ENCODE data around the gene MTMR10.

Gene MTMR10

GRCh38 chr15:31013863-31014607 is 22.6 kb upstream of the MTMR10 start:
- TF ChIP-seq ZFX (IDR thresholded peaks at IDR 0.05) (no peak), CTCF (conservative IDR thresholded peaks at IDR 0.05) (no peak)
- H3K27ac ChIP-seq = no peak overlapping the region

- TF ChIP-seq CTCF (conservative IDR thresholded peaks at IDR 0.05) (no peak), ZFX (IDR thresholded peaks at IDR 0.05) (no peak)
Observed at GRCh38 chr15:31012455-31012854, 21.0 kb upstream of the MTMR10 start.

DNA sequence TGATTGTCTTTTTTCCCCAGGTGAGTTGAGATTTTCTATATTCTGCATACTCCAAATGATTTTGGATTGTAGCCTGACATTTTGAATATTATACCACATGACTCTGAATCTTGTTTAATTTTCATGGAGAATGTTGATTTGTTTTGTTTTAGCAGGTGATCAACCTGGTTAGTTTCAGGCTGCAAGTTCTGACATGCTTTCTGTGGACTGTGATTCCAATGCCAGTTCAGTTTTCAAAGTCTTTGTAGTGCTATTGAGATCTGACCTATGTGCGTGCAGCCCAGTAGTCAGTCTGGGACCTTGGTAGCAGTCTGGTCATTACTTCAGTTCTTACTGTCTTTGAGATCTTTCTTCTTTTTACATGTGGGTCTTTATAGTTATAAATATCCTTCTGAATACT is 18.6 kb upstream of the MTMR10 start:
- H3K27ac ChIP-seq = no peak overlapping the region
- TF ChIP-seq CTCF (conservative IDR thresholded peaks at IDR 0.05) (no peak), ZFX (IDR thresholded peaks at IDR 0.05) (no peak)

More at GRCh38 chr15:31012455-31012854, 21.0 kb upstream of the MTMR10 start:
- no peak overlapping the region for H3K27ac ChIP-seq

DNA sequence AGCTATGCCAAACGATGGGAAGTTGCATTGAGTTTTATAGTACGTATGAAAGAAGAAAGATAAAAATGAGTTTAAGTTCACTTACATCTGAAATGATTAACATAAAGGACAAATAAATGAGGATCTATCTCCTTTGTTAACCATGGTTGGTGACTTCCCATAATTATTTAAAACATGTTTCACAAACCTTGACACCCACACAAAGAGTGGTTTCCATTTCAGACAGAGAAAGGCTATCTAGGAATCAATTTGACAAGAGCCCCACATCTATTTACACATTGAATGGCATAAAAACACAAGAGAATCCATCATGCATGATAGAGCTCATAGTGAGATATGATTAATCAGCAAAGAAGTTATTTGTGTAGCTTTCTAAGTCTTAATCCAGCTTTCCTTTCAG is 14.2 kb upstream of the MTMR10 start:
- H3K27ac ChIP-seq = no peak overlapping the region
- no peak for TF ChIP-seq CTCF (conservative IDR thresholded peaks at IDR 0.05)
- no peak for TF ChIP-seq ZFX (IDR thresholded peaks at IDR 0.05)

DNA sequence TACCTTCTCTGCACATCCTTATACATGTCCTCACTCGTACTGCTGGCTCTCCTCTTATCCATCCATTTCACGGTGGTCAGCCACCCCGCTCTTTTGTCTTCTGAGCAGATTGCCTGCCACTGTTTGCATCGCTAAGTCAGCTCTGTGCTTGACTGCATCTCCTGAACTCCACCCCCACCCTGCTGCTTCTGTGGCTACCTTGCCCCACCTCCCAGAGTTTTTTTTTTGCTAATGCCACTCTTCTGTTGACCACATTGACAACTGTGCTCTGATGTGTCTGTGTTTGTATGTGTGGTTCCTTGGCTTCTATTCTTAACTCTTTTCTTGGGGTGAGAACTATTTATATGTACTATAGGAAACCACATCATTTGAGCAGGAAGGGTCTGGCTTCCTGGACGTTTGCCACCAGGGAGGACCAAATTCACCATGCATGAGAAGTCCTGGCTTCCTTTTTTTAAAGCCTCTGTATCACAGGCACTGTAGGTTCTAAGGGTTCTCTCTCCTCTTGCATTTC is 12.8 kb upstream of the MTMR10 start:
- no peak overlapping the region for H3K27ac ChIP-seq
- TF ChIP-seq CTCF (conservative IDR thresholded peaks at IDR 0.05) (no peak), ZFX (IDR thresholded peaks at IDR 0.05) (no peak)

GRCh38 chr15:31001702-31002101 is 10.3 kb upstream of the MTMR10 start:
- no peak for TF ChIP-seq ZFX (IDR thresholded peaks at IDR 0.05)
- no peak for TF ChIP-seq CTCF (conservative IDR thresholded peaks at IDR 0.05)
- no peak overlapping the region for H3K27ac ChIP-seq

GRCh38 chr15:30999729-31000128 is 8.3 kb upstream of the MTMR10 start:
- TF ChIP-seq ZFX (IDR thresholded peaks at IDR 0.05) = no peak
- H3K27ac ChIP-seq = no peak overlapping the region

- TF ChIP-seq ZFX (IDR thresholded peaks at IDR 0.05) = no peak
- TF ChIP-seq CTCF (conservative IDR thresholded peaks at IDR 0.05) = no peak
- H3K27ac ChIP-seq = no peak overlapping the region
Observed at GRCh38 chr15:30997270-30997669, 5.8 kb upstream of the MTMR10 start.
